LNCaP clone FGC (cell line): Measurements from ENCODE around the gene VARS2.

Experiments
- DNase-seq: peaks from one replicate; pipeline ENCODE4 v3.0.0-alpha.2; 2011; ENCODE audit warnings: low read depth
- H3K4me3 ChIP-seq: 2 replicates; pipeline ENCODE4 v1.5.1; 2011; ENCODE audit warnings: mild to moderate bottlenecking, low read depth, low read length, control low read depth
- CTCF ChIP-seq: IDR thresholded peaks from 2 replicates; pipeline ENCODE4 v1.5.1; 2012; ENCODE audit warnings: mild to moderate bottlenecking; ENCODE audit not compliant: control insufficient read depth, insufficient read depth; ENCODE audit errors: extremely low read depth

Gene VARS2

GRCh38 chr6:30912746-30913520 is 1.1 kb upstream of the VARS2 start:
- TF ChIP-seq CTCF: no peak
- no peak for DNase-seq
- H3K4me3 ChIP-seq: peak overlapping the region; percentile 58

GRCh38 chr6:30913721-30914075 is 340 bp upstream of the VARS2 start:
- TF ChIP-seq CTCF: no peak
- H3K4me3 ChIP-seq: peak overlapping the region; percentile 58
- no peak for DNase-seq

- DNase-seq: no peak
- H3K4me3 ChIP-seq: peak overlapping the region; percentile 58
- no peak for TF ChIP-seq CTCF
These were observed 984 bp downstream of the VARS2 start for GRCh38 chr6:30914854-30915590.

GRCh38 chr6:30915591-30915946 is 1.5 kb downstream of the VARS2 start:
- TF ChIP-seq CTCF: peak; percentile 70
- peak overlapping the region; percentile 58 for H3K4me3 ChIP-seq

GRCh38 chr6:30917041-30917440 is 3.0 kb downstream of the VARS2 start:
- DNase-seq: no peak
- no peak overlapping the region for H3K4me3 ChIP-seq
- no peak for TF ChIP-seq CTCF

More at GRCh38 chr6:30915591-30915946, 1.5 kb downstream of the VARS2 start:
- peak; percentile 47 for DNase-seq

GRCh38 chr6:30917487-30917886 is 3.4 kb downstream of the VARS2 start:
- no peak overlapping the region for H3K4me3 ChIP-seq
- DNase-seq: no peak
- TF ChIP-seq CTCF: no peak
